Right ventricle myocardium superior (tissue), 1 donor: ENCODE measurements around the gene CILP. TPM values are rescaled to one million over a fixed set of nuclear protein-coding genes. Genes with fewer than 3 reads are reported as not detected.
"Not testable (repeated sequence)": the region's sequence is repeated elsewhere in the genome, so short reads cannot be mapped to it uniquely, and the experiment has no call there.

Experiments
- ATAC-seq: fragments of 200-7000 bp; cut with Tn5 transposase; one replicate; pipeline ENCODE4 v1.9.1; 2020; ENCODE audit warnings: mild to moderate bottlenecking; ENCODE audit not compliant: poor library complexity
- DNase-seq: peaks from one replicate; pipeline ENCODE4 v3.0.0-alpha.2; 2020
- intact Hi-C: fragments of 100-400 bp; cut with DNase I; formaldehyde crosslinking; loops from one replicate; pipeline ENCODE4 v1.11.2; 2022
- total RNA-seq: library from RNA; stranded (reverse); fragmentation: NEBNext Ultra II Directional; extraction: Animal tissue kit (Norgen Biotek cat#: 25700); gene quantifications from one replicate; pipeline ENCODE4 v1.2.1, GENCODE V29; 2021
- donor health status: DM: no; HTN: yes; CAD: no; lungs with severe emphysema.

The CILP gene
- total RNA-seq, 1 donor from 2014 or later = 3.5 TPM

DNA sequence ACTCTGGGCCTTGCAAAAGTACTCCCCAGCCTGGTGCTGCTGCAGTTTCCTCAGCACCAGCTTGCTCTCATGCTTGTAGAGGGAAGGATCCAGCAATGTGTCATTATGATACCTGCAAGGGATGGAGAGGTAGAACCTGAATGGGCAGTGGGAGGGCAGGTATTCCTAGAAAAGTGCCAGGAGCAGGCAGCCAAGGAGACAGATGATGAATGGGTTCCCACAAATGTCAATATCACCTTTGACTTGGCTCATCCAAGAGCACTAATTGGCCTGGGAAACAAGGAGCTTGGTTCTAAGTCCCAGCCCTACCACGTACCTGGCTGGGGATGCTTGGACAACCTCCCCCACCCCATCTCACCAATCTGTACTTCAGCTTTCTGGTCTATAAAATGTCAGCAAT is 9.4 kb downstream of the CILP start:
- intact Hi-C loops = no loop called here

DNA sequence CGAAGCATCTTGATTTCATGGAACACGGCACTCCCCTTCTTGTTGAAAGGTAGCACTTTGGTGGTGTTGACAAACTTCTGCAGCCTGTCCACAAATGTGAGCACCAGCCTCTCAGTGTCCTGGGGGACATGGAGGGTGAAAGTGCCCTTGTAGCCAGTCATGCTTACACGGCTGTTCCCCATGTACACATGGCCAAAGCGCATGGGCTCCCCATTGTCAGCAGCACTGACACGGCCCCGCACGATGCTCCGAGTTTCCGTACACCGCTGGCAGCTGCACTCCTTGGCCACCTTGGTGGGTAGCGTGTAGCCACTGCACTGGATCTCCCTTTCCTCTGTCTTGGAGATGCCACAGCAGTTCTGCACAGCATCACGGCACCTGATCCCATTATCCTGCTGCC is 12.7 kb downstream of the CILP start:
- no peak for DNase-seq
- intact Hi-C loops = no loop called here
- no peak for ATAC-seq

More for the DNA sequence above, 9.4 kb downstream of the CILP start:
- DNase-seq = no peak
- ATAC-seq = no peak

DNA sequence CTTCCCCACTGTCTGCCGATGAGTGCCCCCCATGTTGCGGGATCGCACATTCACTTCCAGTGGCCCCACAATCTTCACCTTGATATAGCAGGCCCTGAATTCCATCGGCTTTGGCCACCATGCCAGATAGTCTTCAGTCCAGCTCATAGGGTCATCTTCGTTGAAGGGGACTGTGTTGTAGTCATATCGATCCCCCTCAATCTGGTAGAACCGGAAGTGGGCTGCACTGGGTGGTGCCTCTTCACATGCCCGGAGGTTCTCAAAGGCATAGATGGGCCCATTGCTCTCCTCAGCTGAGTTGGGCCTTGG is 14.0 kb downstream of the CILP start:
- ATAC-seq (no peak), DNase-seq (no peak)
- intact Hi-C loops = no loop called here

DNA sequence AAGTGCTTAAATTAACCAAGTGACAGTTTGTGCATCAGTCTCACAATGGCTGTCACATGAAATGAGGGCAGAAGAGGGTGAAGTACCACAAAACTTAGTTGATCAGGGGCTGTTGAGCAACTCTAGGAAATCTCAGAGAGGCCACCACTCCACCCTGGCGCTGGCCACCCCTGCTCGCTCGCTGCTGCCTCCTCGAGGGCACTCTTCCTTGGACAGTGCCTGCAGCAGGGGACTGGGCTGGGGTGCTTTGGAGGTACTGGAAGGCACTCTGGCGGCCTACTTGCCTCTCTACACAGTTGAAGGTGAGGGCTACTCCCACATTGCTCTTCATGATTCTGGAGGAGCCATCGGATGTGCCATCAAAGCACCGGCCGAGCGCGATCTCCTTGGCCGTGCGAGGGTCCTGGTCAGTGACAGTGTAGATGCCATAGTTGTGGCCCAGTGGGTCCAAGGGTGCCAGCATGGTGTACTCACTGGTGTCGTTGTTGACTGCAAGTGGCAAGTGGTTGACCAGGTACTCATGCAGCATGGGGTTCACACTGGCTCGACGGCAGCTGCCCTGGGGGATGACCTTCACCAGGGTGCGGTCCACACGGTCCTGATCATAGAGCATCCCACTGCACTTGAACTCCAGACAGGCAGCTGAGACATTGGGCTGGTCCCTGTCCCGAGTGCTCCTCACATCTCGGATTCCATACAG is 14.5 kb downstream of the CILP start:
- intact Hi-C loops = no loop called here
- no peak for DNase-seq
- no peak for ATAC-seq

DNA sequence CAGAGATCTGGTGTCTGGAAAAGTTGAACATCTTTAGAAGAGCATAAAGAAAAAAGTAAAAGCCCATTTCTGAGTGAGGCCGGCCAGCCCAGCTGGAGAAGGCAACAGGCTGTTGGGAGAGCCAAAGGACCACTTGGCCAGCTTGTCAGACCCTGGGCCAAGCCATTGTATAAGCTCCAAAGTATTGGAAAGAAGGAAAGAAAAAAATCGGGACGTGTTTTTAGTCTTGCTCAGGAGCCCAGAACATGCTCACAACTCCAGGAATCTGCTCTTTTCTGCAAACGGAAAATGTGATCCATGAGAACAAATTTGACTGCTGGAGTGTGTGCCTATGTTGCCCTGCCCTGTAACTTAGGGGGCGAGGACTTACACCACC is 15.7 kb downstream of the CILP start:
- ATAC-seq (peak; percentile 52), DNase-seq (peak; percentile 58)
- intact Hi-C loops = no loop called here

DNA sequence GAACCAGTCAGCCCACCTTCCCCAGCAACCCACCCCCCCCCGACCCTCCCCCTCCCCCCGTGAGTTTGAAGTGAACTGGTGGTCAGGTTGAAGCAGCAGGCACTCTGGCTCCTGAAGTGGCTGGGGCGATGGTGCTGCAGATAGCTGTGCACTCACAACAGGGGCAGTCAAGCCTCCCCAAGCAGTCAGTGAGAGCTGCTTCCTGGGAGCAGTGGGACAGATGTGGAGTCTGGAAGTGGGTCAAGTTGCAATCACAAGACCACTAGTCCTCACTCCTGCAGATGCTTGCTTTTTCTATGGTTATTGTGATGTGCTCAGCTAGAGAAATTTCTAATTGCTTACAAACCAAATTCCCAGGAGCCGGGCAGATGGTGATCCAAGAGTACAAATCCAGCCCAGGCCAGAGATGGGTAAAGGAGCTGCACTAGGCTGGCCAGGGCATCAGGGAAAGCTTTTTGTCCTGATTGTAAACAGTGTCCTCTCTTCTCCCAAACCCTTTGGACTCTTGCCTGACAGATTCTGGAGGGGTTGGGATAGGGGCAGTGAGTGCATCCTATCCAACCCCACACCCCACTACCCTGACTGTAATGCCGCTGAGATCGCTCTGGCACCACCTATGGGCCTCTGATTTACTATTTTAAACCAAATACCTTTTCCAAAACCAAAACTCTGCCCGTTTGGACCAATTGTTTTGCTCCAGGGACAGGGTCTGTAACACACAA is 16.3 kb downstream of the CILP start:
- ATAC-seq (peak; percentile 50), DNase-seq (no peak)
- intact Hi-C loops = no loop called here

DNA sequence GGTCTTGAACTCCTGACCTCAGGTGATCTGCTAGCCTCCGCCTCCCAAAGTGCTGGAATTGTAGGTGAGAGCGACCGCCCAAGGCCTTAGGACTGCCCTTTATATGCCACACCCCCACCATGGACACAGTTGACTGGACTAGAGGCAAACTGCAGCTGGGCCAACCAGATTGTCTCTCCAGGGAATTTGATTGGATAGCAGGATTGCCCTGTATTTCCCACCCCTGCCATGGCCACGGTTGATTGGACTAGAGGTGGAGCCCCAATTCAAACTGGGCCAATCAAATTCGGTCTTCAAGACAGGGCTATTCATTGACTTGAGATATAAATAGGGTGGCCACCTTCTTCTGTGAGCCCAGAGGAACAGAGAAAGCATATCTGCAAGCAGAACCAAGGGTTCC is 19.3 kb downstream of the CILP start:
- intact Hi-C loops = no loop called here
- no peak for DNase-seq
- ATAC-seq = no peak

DNA sequence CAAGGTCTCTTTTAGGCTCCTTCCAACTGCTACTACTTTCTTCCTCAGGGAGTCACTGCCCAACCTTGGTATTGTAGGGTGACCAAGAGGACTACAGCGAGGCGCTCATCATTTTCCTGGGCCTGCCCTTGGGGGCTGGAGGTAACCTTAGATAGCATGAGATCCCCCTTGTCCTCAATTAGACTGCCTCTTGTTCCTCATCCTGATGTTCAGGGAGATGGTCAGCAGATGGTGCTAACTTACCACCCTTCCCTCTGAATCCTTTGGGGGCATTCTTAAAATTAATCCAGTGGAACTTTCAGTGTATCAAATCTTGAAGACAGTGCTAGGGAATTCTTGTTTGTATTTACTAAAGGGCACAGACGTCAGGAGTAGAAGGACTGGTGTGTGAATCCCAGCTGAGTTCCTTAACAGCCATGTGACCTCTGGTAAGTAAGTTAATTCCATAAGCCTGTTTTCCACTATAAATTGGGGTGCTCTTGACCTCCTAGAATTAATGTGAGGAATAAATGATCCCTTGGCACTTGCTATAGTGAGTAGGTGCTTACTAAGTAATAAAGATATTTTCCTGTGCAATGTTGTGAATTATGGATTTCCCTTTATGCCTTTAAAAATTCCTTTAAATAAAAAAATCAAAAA is 22.1 kb downstream of the CILP start:
- intact Hi-C loops = loop anchor here (5.0 kb wide), 1 partner anchor 83 kb away; no protein-coding TSS in a partner anchor
- no peak for ATAC-seq

DNA sequence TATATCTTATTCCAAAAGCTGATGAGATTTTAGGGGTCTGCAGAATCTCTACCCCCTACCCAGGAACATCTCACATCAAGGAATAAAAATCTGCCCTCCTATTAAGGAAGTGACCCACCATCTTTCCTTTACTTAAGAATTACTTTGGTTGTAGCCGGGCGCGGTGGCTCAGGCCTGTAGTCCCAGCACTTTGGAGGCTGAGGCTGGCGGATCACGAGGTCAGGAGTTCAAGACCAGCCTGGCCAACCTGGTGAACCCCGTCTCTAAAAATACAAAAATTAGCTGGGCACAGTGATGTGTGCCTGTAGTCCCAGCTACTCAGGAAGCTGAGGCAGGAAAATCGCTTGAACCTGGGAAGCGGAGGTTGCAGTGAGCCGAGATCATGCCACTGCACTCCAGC is 22.8 kb downstream of the CILP start:
- intact Hi-C loops = loop anchor here (5.0 kb wide), 1 partner anchor 84 kb away; no protein-coding TSS in a partner anchor
- DNase-seq, ATAC-seq: not testable (repeated sequence)

More for the DNA sequence above, 22.1 kb downstream of the CILP start:
- DNase-seq = no peak

DNA sequence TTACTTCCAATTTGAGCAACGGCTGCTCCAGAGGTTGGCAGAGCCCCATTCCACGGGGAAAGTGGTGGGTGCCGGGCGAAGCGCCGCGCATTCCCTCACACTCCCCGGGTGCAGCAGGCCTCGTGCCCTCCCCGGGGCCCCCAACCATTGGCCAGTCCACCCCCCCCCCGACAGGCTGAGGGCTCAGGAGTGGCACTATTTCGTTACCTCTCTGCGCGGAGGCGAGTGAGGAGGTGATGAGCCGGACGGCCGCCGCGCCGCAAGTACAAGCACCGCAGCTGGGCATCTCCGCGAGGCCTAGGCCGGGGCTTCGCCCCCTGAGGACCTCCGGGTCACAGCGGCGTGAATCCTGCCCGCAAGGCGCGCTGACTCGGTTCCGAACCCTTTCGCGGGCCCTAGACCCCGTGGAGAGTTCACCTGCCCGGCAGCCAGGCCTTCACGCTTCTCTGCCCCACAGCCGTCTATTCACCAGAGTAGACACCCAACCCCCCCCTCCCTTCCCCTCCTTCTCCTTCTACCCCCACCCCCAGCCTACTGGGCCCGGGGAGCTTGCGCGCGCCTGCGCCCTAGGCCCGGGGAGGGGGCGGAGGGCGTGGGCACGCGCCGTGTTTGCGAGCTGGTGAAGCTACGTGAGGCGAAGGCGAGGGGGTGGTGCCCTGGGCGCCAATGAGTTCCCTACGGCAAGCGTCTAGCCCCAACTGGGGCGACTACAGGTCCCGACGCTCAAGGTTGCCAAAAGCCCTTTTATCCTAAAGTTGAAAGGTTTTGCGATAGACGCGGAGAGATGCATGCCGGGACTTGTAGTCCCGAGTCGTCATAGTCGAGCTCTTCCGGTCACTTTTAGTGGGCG is 26.2 kb downstream of the CILP start, which contains the start of gene CLPX:
Gene CLPX (minus strand): TSS at position 475 of the 850 bp plus-strand sequence. CDS start 189 bp downstream, at position 286.
- peak; percentile 96 for ATAC-seq
- intact Hi-C loops = loop anchor here (5.0 kb wide), 1 partner anchor 87 kb away; no protein-coding TSS in a partner anchor

DNA sequence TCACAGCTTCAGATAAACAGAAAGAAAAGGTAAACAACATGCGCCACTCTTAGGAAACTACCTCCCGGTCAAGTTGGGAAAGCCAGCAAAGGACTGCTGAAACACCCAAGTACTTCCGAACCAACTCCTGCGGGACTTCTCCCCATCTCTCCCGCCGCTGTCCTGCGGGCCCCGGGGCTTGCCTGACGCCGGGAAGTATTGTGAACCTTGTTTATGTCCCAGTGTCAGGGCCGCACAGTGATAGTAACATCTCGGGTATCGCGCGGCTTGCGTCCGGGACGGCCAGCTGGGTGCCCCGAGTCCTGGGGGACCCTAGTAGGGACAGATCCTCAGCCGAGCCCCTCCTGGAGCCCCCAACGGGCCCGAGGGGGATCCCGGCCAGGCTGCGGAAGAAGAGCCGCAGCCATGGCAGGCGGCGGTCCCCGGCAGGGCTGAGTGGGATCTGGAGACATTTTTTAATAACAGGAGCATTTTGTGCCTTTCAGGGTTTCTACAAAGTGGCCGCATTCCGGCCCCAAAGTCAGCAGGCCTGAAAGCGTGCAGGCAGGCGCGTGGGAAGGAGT is 26.9 kb downstream of the CILP start:
- DNase-seq (peak; percentile 75), ATAC-seq (peak; percentile 60)
- intact Hi-C loops = no loop called here

More for the DNA sequence above, 26.2 kb downstream of the CILP start, which contains the start of gene CLPX:
- peak; percentile 94 for DNase-seq

DNA sequence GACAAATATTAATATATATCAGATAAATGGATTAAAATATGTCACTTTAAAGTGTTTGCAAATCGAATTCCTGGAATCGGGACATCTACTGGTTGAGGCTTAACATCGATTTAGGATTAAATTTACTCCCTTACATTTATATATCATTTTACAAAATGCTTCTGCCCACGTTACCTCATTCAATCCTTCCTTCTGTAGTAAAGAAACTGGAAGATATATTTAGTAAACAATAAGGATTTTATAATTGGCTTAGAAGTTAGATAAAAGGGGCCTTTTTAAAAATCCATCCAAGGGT is 27.5 kb downstream of the CILP start:
- ATAC-seq (no peak), DNase-seq (no peak)
- intact Hi-C loops = no loop called here

DNA sequence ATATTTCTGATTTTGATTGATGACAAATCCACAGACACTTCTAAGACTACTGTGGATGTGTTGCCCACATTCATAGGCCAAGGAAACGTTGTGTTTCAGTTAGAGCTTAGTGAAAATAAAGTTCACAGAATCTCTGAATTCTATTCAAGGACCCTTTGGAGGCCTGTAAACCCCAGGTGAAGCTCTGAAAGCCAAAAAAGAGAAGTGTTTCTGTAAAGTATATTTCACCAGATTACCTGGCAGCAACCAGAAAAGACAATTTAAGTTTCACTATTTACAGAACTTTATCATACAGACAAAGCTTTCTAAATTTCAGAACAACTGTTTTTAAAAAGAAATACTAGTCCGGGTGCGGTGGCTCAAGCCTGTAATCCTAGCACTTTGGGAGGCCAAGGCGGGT is 28.7 kb downstream of the CILP start:
- intact Hi-C loops = no loop called here
- ATAC-seq (no peak), DNase-seq (no peak)

DNA sequence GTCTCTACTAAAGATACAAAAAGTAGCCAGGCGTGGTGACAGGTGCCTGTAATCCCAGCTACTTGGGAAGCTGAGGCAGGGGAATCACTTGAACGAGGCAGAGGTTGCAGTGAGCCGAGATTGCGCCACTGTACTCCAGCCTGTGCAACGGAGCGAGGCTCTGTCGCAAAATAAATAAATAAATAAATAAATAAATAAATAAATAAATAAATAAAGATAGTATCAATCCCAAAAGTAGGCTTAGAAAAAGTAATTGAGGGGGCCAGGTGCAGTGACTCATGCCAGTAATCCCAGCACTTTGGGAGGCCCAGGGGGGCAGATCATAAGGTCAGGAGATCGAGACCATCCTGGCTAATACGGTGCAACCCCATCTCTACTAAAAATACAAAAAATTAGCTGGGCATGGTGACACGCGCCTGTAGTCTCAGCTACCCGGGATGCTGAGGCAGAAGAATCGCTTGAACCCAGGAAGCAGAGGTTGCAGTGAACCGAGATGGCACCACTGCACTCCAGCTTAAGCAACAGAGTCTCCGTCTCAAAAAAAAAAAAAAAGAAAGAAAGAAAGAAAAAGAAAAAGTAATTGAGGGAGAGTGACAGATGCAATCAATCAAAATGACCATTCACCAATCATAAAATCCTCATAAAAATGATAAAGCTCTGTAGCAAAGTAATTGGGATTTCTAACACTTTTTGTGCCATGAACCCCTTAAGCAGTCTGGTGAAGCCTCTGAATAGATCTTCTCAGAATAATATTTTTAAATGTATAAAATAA is 29.5 kb downstream of the CILP start:
- intact Hi-C loops, DNase-seq, ATAC-seq: not testable (repeated sequence)

DNA sequence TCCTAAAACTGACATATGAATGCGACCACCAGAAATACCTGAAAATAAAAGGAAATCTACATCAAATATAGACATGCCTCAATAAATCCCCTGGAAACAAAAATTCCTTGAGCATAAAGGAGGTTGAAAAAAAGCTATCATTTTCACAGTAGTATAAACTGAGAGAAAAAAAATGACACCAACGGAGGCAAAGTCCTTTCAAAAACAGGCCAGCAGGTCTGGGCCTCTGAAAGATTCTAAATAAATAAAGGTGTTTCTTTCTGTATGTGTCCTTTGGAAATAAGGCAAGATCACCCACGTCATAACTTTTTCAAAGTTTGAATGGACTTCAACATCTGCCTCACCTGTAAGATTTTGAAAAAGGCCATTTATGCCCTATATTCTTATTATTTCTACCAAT is 31.1 kb downstream of the CILP start:
- ATAC-seq (no peak), DNase-seq (no peak)
- intact Hi-C loops = no loop called here

DNA sequence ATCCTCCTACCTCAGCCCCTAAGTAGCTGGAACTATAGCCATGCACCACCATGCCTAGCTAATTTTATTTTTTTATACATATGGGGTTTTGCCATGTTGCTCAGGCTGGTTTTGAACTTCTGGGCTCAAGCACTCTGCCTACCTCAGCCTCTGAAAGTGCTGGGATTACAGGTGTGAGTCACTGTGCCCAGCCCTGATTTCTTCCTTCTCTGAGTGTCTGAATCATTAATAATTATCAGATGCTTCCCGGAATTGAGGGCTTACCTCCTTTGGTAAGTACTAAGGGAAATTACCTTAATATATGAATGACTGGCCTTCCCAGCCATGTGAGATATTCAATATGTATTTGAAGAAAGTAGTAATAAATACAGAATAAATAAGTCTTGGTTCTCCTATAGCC is 33.4 kb downstream of the CILP start:
- ATAC-seq (no peak), DNase-seq (no peak)
- intact Hi-C loops = no loop called here

DNA sequence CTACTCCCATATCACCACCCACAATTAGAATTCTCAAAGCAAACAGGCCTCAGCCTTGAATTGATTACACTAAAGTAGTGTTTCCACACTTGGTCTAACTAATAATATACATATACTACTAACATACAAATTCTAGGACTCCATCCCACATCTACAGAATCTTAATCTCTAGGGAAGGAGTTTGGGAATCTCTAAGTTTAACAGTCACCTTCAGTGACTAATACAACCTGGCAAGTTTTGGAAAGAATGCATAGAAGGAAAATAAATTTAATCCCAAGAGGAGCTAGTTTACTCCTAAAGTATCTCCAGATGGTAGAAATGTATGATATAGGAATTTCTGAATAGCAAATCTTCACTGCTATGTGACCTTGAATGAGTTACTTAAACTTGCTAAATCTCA is 35.2 kb downstream of the CILP start:
- ATAC-seq = no peak
- DNase-seq = no peak
- intact Hi-C loops = no loop called here

DNA sequence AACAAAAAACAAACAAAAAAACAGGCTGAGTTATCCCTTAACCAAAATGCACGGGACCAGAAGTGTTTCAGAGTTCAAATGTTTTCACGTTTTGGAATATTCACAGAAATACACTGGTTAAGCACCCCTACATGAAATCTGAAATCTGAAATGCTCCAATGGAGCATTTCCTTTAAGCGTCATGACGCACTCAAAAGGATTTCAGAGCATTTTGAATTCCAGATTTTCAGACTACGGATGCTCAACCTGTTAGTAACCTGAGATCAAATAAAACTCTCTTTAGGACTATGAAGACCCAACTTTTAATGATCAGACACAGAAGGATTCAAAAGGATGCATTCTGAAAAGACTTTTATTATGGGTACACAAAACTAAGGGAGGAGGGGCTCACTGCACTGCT is 35.8 kb downstream of the CILP start:
- no peak for ATAC-seq
- intact Hi-C loops = no loop called here
- no peak for DNase-seq
